SK-MEL-5 (cell line): ENCODE data around the gene KRT26. TPM values are rescaled to one million over a fixed set of nuclear protein-coding genes. Genes with fewer than 3 reads are reported as not detected.

Source experiments
- DNase-seq: peaks from one replicate; pipeline ENCODE4 v3.0.0-alpha.2; 2016; ENCODE audit warnings: low read depth, low spot score
- in situ Hi-C: cut with HindIII; loops from 2 replicates; pipeline ENCODE4 v1.10.0; 2016; ENCODE audit warnings: low sequenced_read_pairs, high pct_unique_total_duplicates, low pct_unique_long_range_greater_than_20kb
- total RNA-seq: library from RNA; depleted of rRNA; stranded (reverse); fragments of >200 nt; shearing (Covaris generic); gene quantifications from 2 replicates; pipeline ENCODE4 v1.2.3, GENCODE V29; 2014

The KRT26 gene
- total RNA-seq, 1 experiment from 2014 or later = not detected

GRCh38 chr17:40799859-40800258, 27.9 kb upstream of the KRT26 start, which contains the start of gene KRT28:
Gene KRT28, minus strand, starts transcription at chr17:40799959. Its CDS starts 66 bp downstream, at chr17:40799893.
- no peak for DNase-seq
- in situ Hi-C loops = no loop called here

DNA sequence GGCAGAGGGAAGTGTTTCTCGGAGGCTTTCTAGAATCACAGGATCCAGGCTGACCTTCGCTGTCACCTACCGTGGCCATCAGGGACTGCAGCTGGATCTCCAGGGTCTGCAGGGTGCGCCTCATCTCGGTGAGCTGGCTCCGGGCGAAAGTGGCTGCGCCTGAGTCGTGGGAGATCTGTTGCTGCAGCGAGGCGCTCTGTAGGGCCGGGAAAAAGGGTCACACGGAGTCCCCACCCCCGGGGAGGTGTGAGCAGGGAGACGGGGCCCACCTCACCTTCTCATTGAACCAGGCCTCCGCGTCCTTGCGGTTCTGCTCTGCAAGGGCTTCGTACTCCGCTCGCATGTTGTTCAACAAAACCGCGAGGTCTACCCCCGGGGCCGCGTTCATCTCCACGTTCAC, 24.8 kb upstream of the KRT26 start:
- DNase-seq = no peak
- in situ Hi-C loops = no loop called here

DNA sequence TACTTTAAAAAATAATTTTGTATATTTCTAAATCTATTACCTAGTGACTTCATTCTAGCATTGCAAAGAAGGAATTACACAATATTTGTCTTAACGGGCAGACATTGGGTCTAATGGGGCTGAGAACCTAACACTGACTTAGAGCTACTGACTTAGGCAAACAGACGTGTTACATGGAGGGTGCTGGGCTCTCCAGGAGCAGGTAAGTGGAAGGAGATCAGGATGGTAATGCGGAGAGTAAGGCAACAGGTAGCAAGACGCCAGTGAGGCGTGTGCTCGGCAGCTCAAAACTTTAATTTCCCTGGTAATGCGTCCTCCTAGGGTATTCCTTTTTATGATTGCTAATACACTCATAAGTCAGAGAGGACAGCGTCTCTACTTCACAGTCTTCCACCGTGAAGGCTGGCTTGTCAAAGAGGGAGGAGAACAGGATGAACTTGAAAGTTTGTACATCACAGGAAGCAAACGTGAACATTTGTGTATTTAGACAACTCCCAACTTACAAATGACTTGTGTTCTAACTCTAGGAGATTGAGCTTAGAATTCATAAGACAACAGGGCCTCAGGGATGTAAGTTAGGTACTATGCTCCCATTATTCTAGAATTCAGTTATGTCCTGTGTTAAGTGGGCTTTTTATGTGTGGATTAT, 23.1 kb upstream of the KRT26 start:
- in situ Hi-C loops = no loop called here
- DNase-seq = no peak

GRCh38 chr17:40794466-40794865, 22.5 kb upstream of the KRT26 start:
- DNase-seq = no peak
- in situ Hi-C loops = no loop called here

DNA sequence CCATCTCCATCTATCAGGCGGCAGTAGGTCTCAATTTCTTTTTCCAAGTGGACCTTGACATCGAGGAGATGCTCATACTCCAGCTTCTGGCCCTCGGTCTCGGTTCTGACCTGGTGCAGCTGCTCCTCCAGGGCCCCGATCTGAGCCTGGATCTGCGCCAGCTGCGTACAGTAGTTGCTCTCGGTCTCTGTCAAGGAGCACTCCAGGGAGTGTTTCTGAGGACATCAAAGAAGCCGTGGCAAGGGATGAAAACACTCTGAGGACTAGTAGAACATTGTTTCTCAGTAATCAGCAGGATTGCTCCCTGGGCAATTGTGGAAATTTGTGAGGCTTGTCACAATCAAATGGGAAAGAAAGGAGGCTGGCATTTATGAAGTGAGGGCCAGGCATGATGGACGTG, 21.8 kb upstream of the KRT26 start:
- in situ Hi-C loops = no loop called here
- no peak for DNase-seq

DNA sequence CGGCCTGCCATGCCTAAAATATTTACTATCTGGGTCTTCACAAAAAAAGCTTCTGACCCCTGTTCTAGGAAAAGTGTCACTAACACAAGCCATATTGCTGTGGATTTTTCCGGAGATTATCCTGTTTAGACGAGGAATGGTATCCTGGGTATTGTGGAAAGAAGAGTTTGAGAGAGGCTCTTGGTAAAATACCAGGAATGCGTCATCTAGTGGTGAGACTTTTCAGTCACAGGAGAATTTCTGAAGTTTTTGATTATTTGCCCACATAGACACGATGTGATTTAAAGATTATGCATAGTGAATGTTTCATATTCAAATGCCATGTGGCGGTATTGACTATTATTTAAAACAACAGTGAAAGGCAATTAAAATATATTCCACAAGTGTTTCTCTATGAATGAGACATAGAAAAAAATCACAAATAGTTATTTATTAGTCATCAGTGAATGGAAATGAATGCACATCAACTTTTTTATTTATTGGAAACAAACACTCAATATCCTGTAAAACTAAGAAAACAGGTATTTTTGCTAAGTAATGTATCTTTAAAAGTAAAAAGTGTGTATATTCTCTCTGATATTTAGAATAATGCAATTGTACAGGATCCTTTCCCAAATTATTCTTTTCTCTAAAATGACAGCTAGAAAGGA, 19.9 kb upstream of the KRT26 start:
- in situ Hi-C loops = no loop called here
- peak; percentile 76 for DNase-seq

DNA sequence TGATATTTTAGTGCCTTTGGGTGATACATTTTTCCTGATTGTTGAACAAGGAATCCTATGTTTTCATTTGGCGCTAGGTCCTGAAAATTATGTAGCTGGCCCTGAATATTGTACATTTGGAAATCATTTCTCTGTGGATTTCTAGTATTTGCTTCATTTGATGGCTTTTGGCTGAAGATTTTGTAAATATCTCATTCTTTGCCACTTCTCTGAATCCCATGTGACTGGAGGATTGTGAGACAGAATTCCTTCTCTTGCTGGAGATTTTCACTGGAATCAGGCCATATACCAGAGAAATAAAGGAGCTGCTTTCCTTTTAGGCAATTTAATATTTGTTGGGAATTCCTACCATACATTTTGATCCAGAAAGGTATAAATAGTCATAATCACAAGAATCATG, 19.1 kb upstream of the KRT26 start:
- DNase-seq = no peak
- in situ Hi-C loops = no loop called here

- in situ Hi-C loops = no loop called here
- no peak for DNase-seq
These were observed 10.4 kb upstream of the KRT26 start, which contains the start of gene KRT27 for GRCh38 chr17:40782450-40782849. Gene KRT27, minus strand, starts transcription at chr17:40782550. Its CDS starts 57 bp downstream, at chr17:40782493.

DNA sequence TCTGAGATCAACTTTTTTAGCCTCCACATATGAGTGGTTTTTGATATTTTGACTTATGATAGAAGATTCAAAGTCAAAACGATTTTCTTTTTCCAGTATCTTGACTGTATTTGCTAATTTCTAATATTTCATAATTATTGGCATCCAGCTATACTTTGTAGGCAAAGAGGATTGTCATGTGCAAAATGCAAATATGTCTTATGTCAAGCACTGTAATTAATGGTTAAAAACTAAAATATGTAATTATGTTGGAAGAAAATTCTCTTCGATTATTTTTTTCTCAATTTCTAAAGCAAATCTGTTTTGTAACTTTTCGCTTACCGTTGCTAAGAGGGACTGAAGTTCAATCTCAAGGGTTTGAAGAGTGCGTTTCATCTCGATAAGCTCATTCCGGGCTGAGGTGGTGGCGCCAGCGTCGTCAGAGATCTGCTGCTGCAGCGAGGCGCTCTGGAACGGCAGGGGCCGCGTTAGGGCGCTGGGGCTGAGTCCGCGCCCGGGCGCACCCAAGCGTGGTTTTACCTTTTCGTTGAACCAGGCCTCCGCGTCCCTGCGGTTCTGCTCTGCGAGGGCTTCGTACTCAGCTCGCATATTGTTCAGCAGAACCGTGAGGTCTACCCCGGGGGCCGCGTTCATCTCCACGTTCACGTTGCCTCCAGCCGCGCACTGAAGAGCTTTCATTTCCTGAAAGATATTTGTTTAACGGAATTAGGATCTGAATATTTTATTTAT, 7.3 kb upstream of the KRT26 start:
- in situ Hi-C loops = no loop called here
- no peak for DNase-seq

DNA sequence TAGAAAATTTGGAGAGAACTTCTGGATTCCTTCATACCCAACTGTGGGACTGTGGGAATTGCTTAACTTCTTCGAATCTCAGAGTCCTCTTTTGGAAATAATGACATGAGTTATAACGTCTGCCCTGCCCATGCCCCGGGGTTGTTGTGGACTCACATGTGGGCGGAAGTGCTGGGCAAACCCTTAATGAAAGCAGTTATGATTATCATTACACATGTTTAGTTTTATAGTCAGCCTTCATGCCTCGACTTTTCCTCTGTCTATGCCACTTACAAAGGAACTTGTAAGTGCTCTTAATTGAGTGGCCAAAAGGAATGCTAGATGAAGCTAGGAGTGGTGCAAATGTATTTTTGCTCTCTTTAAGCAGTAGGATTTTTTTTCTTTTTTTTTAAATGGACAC, 6.5 kb upstream of the KRT26 start:
- in situ Hi-C loops = no loop called here
- DNase-seq = peak; percentile 96

GRCh38 chr17:40777971-40778370, 6.0 kb upstream of the KRT26 start:
- in situ Hi-C loops = no loop called here
- DNase-seq = peak; percentile 97

DNA sequence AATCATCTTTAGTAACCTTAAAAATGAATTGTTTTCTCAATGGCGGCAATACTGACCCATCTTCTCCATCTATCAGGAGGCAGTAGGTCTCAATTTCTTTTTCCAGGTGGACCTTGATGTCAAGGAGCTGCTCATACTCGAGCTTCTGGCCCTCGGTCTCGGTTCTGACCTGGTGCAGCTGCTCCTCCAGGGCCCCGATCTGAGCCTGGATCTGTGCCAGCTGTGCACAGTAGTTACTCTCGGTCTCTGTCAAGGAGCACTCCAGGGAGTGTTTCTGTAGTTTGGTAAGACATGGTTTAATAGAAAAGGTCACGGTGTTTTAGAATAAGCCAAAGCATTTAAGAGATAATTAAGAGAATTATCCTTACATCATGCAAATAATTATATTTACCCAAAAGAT, 5.5 kb upstream of the KRT26 start:
- in situ Hi-C loops = no loop called here

GRCh38 chr17:40775945-40776344, 3.9 kb upstream of the KRT26 start:
- no peak for DNase-seq
- in situ Hi-C loops = no loop called here

More for the DNA sequence above, 5.5 kb upstream of the KRT26 start:
- peak; percentile 52 for DNase-seq

DNA sequence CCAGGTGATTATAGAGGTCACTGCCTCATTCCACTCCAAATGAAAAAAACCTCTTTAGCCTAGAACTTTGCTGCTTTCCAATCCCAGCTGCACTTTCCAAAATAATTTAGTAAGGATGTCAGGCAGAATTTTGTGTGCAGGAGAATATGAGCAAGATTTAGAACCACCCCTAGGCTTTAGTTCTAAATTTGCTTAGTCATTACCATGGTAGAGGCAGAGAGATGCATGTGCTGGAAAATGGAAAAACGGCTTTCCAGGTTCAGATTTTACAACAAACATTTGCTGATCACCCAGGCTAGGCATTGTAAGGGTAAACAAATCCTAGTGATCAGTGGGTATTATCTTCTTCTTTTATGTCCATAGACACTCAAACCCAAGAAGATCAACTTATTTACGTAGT, 6.3 kb downstream of the KRT26 start:
- in situ Hi-C loops = no loop called here
- DNase-seq = no peak

DNA sequence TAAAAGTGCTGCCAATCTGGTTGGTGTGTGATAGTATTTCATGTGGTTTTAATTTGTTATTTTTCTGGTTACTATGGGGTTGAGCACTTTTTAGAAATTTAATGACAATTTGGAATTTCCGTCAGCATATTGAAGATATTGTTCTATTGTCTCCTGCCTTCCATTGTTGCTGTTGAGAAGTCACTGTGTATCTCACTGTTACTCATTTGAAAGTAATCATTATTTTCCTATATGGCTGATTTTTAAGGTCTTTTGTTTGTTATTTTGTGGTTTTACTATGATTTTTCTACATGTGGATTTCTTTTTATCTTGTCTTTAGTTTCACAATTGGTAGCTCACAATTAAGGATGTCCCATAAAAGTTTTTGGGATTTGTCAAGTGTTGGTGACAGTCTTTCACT, 8.2 kb downstream of the KRT26 start:
- in situ Hi-C loops = no loop called here
- no peak for DNase-seq

DNA sequence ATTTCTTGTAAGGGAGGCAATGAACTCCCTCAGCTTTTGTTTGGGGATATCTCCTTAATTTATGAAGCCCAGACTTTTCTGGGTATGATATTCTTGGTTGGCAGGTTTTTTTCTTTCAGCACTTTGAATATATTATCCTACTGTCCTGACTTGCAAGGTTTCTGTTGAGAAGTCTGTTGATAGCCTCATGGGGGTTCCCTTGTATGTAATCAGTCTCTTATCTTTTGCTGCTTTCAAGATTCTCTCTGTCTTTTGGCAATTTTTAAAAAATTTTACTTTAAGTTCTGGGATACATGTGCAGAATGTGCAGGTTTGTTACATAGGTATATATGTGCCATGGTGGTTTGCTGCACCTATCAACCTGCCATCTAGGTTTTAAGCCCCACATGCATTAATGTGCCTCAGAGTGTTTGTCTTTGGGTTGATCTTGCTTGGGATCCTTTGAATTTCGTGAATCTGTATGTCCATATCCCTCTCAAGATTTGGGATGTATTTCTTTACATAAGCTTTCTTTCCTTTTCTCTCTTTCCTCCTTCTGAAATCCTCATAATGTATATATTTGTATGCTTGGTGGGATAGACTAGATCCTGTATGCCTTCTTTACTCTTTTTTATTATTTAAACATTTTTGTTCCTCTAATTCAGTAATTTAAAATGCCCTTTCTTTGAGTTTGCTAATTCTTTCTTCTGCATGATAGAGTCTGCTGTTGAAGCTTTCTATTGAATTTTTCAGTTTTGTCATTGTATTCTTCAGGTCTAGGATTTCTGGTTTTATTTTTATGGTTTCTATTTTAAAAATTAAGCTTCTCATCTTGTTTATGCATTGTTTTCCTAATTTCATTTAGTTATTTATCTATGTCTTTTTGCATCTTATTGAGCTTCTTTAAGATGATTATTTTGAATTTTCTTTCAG, 11.6 kb downstream of the KRT26 start:
- no peak for DNase-seq
- in situ Hi-C loops = no loop called here

- in situ Hi-C loops = no loop called here
- DNase-seq = no peak
These were observed 16.8 kb downstream of the KRT26 start, which contains the start of gene KRT25 for GRCh38 chr17:40755231-40755630. Gene KRT25, minus strand, starts transcription at chr17:40755331. Its CDS starts 60 bp downstream, at chr17:40755271.

DNA sequence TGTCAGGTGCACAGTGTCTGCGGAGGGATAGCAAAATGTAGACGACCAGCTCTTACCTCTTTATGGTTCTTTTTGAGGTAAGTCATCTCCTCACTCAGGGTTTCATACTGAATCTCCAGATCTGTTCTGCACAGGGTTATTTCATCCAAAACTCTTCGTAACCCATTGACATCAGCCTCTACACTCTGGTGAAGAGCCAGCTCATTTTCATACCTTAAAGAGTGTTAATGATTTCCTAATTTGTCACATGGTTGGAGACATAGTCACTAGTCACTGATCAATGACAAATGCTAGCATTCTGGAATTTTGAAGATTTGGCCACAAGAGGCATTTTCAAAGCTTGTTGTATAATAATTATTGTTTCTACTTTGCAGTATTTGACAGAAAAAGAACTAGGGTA, 18.2 kb downstream of the KRT26 start:
- in situ Hi-C loops = no loop called here
- no peak for DNase-seq
